GM08714 (cell line): ENCODE results near the gene ABTB2.
A peak's percentile ranks its signal among the peaks of the same experiment; 100 is the strongest.
"Not testable (repeated sequence)": the region's sequence is repeated elsewhere in the genome, so short reads cannot be mapped to it uniquely, and the experiment has no call there.

Source experiments
- H3K4me3 ChIP-seq: fragments of 200-500 bp; sonication (Bioruptor generic); 2 replicates; pipeline ENCODE4 v1.5.1; 2014; ENCODE audit warnings: mild to moderate bottlenecking, low read length, inconsistent platforms
- ZNF274 ChIP-seq: IDR thresholded peaks from 2 replicates; pipeline ENCODE4 v1.6.1; 2012; ENCODE audit warnings: mild to moderate bottlenecking, low read depth, low read length

Gene ABTB2

DNA sequence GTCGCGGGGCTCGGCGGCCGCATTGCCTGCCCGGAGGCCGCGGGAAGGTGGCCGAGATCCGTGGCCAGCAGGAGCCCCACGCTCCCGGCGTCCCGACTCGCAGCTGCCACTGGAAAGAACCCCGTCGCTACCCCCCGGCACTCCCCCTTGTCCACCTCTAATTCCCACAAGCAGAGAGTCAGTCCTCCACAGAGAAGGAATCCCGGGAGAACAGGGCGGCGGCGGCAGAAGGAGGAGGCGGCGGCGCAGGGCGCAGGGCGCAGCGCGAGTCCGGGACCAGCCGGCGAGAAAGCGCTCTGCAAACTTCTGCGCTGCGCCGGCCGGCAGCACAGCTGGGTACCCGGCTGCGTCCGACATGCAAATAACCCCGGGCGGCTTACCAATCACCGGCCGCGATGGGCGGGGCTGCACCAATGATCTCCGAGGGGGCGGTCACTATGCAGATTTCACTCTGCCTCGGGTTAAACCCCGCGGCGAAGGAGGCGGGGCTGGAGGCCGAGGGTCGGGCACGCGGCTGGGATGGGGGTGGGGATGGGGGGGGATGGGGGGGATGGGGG, at the start of gene ABTB2:
Gene ABTB2, minus strand, starts transcription at position 310 of the 557 bp plus-strand sequence.
- peak within 1 kb of the TSS; percentile 79; the same call in 1 of the 2 replicates for H3K4me3 ChIP-seq
- no peak for TF ChIP-seq ZNF274

DNA sequence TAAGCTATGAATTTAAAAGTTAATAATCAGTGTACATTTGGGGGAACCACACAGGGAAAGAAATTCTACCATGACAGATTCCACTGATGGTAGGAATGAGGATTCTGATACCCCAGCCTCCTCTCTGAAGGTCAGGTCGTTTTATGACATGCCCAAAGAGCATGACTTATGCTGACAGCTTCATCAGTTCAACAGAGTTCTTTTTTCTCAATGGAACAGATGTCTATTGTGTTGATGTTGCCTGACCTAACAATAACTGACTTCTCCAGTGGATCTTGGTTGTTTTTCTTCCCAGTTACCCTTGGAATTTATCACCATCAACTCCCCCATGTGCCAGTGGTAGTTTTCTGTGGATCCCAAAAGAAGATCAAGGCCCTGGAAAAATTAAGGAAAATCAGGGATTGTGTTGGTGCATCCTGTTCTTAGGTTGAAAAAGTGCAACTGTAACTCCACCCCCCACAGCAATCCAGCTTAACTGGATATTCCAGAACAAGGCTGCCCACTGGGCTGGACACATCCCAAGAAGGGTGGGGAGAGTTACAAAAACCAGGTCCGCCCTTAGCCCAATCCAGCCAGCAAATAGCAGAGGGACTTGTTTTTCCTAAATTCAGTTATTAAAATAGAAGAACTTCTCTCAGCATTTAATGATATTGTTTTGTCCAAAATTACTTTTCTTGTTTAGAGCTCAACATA, 49.5 kb upstream of the ABTB2 start:
- H3K4me3 ChIP-seq = no peak overlapping the region
- no peak for TF ChIP-seq ZNF274

DNA sequence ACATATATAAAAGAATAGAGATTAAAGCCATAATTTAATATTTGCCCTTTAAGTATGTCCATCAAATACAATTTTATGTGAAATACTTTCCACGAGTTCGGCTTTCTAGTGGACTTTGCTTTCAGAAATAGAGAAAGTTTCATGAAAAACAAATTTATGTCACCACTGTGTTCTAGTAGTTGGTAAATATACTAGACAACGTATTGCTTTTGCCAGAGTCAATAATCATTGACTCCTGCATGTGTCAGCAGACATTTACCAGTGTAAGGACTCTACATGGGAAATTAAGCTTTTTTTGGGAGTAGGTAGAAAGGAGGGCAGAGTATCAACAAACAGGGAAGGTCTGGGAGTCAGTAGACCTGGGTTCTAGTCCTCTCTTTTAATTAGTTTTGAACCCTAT, 48.6 kb upstream of the ABTB2 start:
- H3K4me3 ChIP-seq = no peak overlapping the region
- TF ChIP-seq ZNF274 = no peak

DNA sequence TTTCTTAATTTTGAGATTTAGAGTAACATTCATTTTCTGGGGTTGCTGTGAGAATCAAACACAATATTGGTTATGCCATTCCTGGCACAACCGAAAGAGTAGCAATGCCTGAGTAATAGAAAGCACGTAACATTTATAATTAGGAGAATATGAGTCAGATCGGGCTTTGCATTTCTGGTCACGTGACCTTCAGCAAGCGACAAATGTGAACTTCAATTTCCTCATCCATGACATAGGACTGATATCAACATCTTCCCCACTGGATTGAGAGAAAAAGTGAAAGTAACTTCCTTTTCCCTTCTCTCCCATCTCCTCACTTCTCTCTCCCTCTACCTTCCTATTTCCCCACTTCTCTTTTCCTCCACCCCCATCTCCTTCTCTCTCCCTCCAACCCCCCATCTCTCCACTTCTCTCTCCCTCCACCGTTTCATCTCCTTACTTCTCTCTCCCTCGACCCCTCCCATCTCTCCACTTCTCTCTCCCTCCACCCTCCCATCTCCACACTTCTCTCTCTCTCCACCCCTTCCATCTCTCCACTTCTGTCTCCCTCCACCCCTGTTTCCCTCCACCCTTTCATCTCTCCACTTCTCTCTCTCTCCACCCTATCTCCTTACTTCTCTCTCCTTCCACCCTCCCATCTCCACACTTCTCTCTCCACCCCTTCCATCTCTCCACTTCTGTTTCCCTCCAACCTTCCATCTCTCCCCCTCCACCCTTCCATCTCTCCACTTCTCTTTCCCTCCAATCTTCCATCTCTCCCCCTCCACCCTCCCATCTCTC, 47.5 kb upstream of the ABTB2 start:
- H3K4me3 ChIP-seq = no peak overlapping the region
- no peak for TF ChIP-seq ZNF274

DNA sequence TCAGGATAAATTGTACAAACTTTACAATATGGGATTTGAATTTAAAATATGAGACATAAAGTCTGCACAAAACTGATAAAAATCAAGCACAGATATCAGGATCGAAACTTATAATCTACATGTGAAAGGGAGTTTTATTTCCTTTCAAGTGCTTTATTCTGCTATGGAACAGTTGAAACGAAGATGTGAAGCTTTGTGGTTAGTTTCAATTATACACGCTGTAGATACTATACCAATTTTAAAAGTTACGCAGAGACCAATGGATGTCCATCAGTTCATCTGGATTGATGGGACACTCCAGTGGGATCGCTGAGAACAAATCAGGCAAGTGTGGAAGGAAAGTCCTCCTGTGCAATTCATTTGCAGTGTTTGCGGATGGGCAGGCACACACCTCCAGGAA, 46.5 kb upstream of the ABTB2 start:
- no peak for TF ChIP-seq ZNF274
- no peak overlapping the region for H3K4me3 ChIP-seq

DNA sequence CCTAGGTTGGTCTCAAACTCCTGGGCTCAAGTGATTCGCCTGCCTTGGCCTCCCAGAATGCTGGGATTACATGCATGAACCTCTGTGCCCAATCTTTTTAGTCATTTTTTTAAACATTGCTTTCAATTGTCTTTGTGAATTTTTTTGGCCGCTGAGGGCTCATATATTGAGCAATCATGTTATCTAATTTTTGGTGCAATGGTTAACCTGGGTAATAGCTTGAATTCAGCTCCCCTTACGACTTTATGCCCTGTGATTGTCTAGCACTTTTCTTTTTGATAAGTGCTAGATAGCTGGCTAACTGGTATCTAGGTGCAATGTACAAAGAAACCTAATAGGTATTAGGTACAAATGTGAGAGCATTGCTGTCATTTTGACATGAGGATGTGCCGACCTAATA, 45.6 kb upstream of the ABTB2 start:
- TF ChIP-seq ZNF274 = no peak

DNA sequence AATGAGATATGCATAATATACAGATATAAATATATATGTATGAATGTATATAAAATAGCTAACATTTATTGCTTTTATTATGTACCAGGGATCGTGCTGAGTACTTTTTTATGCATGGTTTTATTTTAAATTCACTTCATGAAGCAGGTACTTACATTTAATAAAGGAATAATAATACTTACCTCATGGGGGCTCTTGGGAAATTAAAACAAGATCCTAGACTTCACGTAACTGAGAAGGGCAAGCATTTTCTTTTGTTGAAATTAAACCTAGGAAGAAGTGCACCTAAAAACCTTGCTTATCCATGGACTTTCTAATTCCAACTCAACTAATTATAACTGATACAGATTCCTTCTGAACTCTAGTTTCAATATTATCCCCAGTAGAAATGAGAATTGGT, 40.0 kb upstream of the ABTB2 start:
- TF ChIP-seq ZNF274 = no peak
- H3K4me3 ChIP-seq = no peak overlapping the region

More for the DNA sequence above, 45.6 kb upstream of the ABTB2 start:
- H3K4me3 ChIP-seq = no peak overlapping the region

DNA sequence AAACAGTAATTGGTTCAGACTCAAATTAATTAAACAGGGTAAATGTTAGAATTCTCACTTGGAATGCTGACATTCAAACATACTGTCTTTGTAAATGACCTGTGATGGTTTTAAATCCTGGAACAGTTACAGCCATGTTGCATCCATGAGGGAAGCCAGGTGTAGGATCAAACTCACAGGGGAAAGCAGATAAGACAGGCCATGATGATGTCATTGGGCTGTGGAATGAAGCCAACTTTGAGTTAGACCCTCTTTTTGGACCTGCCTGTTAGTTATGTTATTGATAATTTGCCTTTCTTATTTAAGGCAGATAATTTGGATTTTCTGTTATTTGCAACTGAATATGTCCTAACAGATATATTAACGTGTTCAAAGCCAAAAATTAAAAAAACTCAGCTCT, 39.3 kb upstream of the ABTB2 start:
- no peak overlapping the region for H3K4me3 ChIP-seq
- TF ChIP-seq ZNF274 = no peak

DNA sequence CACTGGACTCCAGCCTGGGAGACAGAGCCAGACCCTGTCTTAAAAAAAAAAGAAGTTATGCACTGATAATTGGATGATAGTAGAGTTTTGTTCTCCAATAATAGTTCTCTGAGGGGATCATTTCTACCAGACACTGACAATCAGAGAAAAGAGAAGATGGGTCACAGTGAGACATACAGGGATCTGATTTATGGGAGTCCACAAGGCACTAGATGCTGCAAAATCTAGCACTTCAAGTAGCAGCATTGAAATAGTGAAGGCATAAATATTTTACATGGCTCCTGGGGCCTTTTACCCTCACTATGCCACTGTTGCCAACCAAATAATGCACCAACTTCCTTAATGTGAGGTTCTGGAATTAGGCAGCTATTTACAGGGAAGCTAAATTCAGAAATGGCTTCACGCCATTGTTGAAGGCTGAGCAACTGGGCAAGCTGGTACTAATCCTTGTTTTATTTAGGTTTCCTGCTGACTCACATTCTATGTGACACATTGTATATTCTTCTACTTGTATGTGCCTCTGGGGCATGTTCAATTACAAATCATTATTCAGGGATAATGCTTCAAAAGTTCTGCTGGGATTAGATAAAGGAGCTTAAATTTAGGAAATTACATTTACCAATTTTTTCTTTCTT, 38.2 kb upstream of the ABTB2 start:
- TF ChIP-seq ZNF274 = no peak
- H3K4me3 ChIP-seq = no peak overlapping the region

DNA sequence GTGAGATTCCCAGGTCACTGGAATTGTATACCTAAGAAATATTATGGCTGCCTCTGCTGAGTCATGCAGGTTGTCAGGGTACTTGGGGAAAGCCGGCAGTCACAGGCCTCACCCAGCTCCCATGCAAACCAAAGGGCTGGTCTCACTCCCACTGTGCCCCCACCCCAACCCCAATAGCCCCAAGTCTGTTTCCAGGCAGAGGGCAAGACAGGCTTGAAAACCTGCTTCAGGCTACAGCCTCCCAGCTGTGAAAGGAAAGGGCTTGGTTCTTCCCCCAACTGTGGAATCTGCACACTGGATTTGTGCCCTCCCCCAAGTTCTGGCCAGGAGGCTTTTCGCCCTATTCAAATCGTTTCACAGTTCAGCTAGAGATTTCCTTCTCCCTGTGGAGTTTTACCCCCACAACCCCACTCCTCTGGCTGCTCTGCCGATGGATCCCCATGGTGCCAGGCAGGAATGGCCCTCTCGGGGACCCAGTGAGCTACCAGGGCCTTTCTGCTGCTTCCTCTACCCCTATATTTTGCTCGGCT, 37.0 kb upstream of the ABTB2 start:
- TF ChIP-seq ZNF274 = no peak
- no peak overlapping the region for H3K4me3 ChIP-seq

DNA sequence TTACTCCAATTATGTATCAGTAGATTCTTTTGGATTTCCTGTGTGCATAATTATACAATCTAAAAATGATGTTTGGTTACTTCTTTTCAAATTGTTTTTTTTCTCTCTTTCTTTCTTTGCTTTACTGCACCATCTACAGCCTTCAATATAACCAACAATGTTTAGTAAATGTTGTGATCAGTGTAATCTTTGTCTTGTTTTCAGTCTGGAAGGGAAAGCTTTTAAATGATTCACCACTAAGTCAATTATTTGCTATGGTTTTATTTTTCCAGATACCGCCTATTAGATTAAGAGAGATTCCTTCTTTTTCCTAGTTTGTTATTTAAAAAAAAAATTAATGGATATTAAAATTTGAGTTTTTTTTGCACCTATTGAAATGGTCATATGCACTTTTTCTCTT, 29.8 kb upstream of the ABTB2 start:
- no peak for TF ChIP-seq ZNF274
- H3K4me3 ChIP-seq = no peak overlapping the region

DNA sequence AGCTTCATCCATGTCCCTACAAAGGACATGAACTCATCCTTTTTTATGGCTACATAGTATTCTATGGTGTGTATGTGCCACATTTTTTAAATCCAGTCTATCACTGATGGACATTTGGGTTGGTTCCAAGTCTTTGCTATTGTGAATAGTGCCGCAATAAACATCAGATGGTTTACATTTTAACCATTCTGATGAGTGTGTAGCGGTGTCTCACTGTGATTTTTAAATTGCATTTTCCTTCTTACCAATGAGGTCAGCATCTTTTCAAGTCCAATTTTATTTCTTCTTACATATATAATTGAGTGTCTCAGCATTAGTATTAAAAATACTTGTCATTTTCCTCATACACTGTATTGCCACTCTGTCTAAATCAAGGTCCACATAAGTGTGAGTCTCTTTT, 28.5 kb upstream of the ABTB2 start:
- H3K4me3 ChIP-seq = not testable (repeated sequence)

DNA sequence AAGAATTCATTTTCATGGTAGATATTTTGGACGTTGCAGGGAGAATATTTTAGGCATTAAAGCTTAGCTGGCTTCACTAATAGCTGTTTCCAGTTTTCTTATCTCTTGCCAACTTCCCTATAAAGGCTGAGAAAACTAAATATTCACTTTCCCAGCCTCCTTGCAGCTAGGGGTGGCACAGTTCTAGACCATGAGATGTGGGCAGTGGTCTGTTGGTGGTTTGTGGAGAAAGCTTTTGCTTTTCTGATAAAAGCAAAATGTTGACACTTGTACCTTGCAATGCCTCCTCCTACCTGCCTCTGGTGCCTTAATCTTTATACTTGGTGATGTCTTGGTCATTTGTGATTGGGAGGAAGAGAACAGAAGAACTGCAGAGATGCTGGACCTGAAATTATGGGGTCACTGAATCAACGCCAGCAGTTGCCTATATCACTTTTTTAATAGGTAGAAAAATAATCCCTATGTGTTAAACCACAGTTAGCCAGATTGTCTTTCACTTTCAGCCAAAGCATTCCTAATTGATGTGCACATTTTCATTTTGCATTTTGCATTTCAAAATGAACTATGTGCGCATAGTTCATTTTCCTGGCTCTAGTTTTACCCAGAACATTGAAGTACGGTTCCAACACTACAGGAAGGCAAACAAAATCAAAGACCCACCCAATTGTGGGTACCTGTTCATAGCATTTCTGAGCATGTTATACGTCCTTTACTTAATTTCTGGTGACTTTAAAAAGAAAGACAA, 24.9 kb upstream of the ABTB2 start:
- TF ChIP-seq ZNF274 = no peak
- H3K4me3 ChIP-seq = no peak overlapping the region

DNA sequence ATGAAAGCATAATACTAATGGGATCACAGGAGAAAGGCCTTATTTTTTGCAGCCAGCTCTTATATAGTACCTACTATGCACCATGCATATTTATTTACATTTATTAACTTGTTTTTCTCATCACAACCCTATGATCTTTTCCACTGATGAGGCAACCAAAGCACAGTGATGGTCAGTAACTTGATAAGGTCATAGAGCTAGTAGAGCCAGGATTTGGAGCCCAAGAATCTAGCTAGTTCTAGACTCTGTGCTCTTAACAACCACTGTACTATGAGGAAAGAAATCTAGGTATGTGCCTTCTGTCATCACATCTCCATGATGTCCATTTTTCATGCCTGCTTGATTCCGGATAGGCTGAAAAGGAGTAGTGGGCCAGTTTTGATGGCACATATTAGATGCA, 24.0 kb upstream of the ABTB2 start:
- TF ChIP-seq ZNF274 = no peak
- no peak overlapping the region for H3K4me3 ChIP-seq
